GM12878 (cell line): Measurements from ENCODE around the gene CRTC3. TPM values are rescaled to one million over a fixed set of nuclear protein-coding genes. Genes with fewer than 3 reads are reported as not detected.
"Not testable (repeated sequence)": the region's sequence is repeated elsewhere in the genome, so short reads cannot be mapped to it uniquely, and the experiment has no call there.

Experiments used
- ATAC-seq: fragments of 200-7000 bp; cut with Tn5 transposase; 3 replicates; pipeline ENCODE4 v1.9.1; 2020; ENCODE audit warnings: mild to moderate bottlenecking, moderate library complexity
- BruUV-seq: library from RNA; stranded (reverse); fragments of 400-500 nt; replicated peaks from 2 replicates; lab custom pipeline; 2021; lab: Mats Ljungman, UMichigan
- CTCF ChIA-PET: fragments of 300-600 bp; sonication (Branson Sonifier 250); formaldehyde crosslinking; extraction: SDS; loops from one replicate; lab custom pipeline; 2021; ENCODE audit warnings: inconsistent platforms; lab: Yijun Ruan, JAX
- POLR2A ChIA-PET: fragments of 350-600 bp; formaldehyde crosslinking; extraction: SDS; loops from one replicate; lab custom pipeline; 2021; ENCODE audit warnings: inconsistent platforms; lab: Charles Lee
- RAD21 ChIA-PET: fragments of 300-600 bp; sonication (Branson Sonifier 250); formaldehyde crosslinking; loops from one replicate; lab custom pipeline; 2023; ENCODE audit warnings: antibody characterized with exemption; ENCODE audit not compliant: unreplicated experiment; lab: Charles Lee
- SMC1A ChIA-PET: fragments of 300-600 bp; sonication (Branson Sonifier 250); formaldehyde crosslinking; loops from one replicate; lab custom pipeline; 2023; ENCODE audit not compliant: unreplicated experiment, uncharacterized antibody; lab: Charles Lee
- DNase-seq: peaks from one replicate; pipeline ENCODE4 v3.0.0-alpha.2; 2011; ENCODE audit warnings: low read depth, low spot score
- FAIRE-seq: peaks from 3 replicates; lab custom pipeline; 2011; peaks lifted over from hg19 to GRCh38; lab: Jason Lieb, UNC
- H2AFZ ChIP-seq: 2 replicates; pipeline ENCODE4 v1.6.0; 2011; ENCODE audit warnings: low read depth, low read length, control low read depth; ENCODE audit not compliant: control insufficient read depth
- H3K27ac ChIP-seq: 2 replicates; pipeline ENCODE4 v1.5.1; 2011; ENCODE audit warnings: control low read depth; ENCODE audit not compliant: control insufficient read depth, insufficient read depth
- H3K27me3 ChIP-seq, 2 experiments: replicated peaks in 1 of 2; 2 replicates each; pipeline versions ENCODE4 v1.6.0 to v1.6.1; 2011; ENCODE audit warnings: low read length in 1 of 2; ENCODE audit not compliant: control insufficient read depth in 2 of 2, insufficient read depth in 2 of 2
- H3K36me3 ChIP-seq, 2 experiments: 2 replicates each; pipeline ENCODE4 v1.5.1; 2011; ENCODE audit warnings: low read length in 1 of 2; ENCODE audit not compliant: control insufficient read depth in 2 of 2, insufficient read depth in 2 of 2
- H3K4me1 ChIP-seq: 2 replicates; pipeline ENCODE4 v1.6.1; 2011; ENCODE audit warnings: mild to moderate bottlenecking, low read length, moderate library complexity, mixed read lengths; ENCODE audit not compliant: control insufficient read depth, insufficient read depth
- H3K4me2 ChIP-seq: 2 replicates; pipeline ENCODE4 v1.6.0; 2011; ENCODE audit warnings: control low read depth; ENCODE audit not compliant: control insufficient read depth, insufficient read depth
- H3K4me3 ChIP-seq: fragments of 200-600 bp; sonication (generic); 2 replicates; pipeline ENCODE4 v1.5.1; 2016
- H3K79me2 ChIP-seq: 2 replicates; pipeline ENCODE4 v1.6.0; 2011; ENCODE audit warnings: low read length; ENCODE audit not compliant: control insufficient read depth, insufficient read depth
- H3K9ac ChIP-seq: 2 replicates; pipeline ENCODE4 v1.8.0; 2011; ENCODE audit warnings: low read length, control low read depth, mixed read lengths; ENCODE audit not compliant: control insufficient read depth, insufficient read depth
- H3K9me3 ChIP-seq: replicated peaks from 3 replicates; pipeline ENCODE4 v1.5.1; 2011; ENCODE audit warnings: mild to moderate bottlenecking, low read length; ENCODE audit not compliant: control insufficient read depth, insufficient read depth
- H4K20me1 ChIP-seq: 2 replicates; pipeline ENCODE4 v1.6.0; 2011; ENCODE audit not compliant: control insufficient read depth, insufficient read depth
- EED ChIP-seq: sonication (generic); IDR thresholded peaks from 2 replicates; pipeline ENCODE4 v1.6.1; 2016; ENCODE audit warnings: antibody characterized with exemption, low read depth
- MLLT1 ChIP-seq: fragments of 450-650 bp; IDR thresholded peaks from 2 replicates; pipeline ENCODE4 v1.6.1; 2016; ENCODE audit warnings: mild to moderate bottlenecking
- PAX5 ChIP-seq: IDR thresholded peaks from 2 replicates; pipeline ENCODE4 v1.6.1; 2011; ENCODE audit warnings: low read depth, low read length, borderline replicate concordance
- TAF1 ChIP-seq: IDR thresholded peaks from 2 replicates; pipeline ENCODE4 v1.6.1; 2011; ENCODE audit warnings: mild to moderate bottlenecking, low read depth, low read length, borderline replicate concordance
- WGBS: methylation state at CpG from one replicate; pipeline ENCODE4 v1.1.6; 2016; ENCODE audit warnings: low lambda C conversion rate; ENCODE audit not compliant: insufficient replicate concordance, insufficient coverage; ENCODE audit errors: missing lambda C conversion rate; 5-methylcytosine and 5-hydroxymethylcytosine counted together
- in situ Hi-C: fragments of 300-500 bp; cut with MboI; formaldehyde crosslinking; loops from 9 replicates; pipeline ENCODE4 v1.14.3; 2018; ENCODE audit warnings: mixed read lengths
- intact Hi-C: fragments of 100-400 bp; cut with micrococcal nuclease; formaldehyde crosslinking; loops from one replicate; pipeline ENCODE4 v1.14.2; 2022; ENCODE audit not compliant: unreplicated experiment
- polyA plus RNA-seq, 11 experiments: library from polyadenylated mRNA; depleted of rRNA in 4 of 11; unstranded in 6 of 11; stranded (reverse) in 5 of 11; fragments of >200 nt; fragmentation: Nextera tagmentation in 4 of 11; fragmentation: Illumina TruSeq in 1 of 11; extraction: Ambion mirVana in 4 of 11; extraction: Trizol in 1 of 11; gene quantifications; 1 replicate in 1 of 11; 2 replicates in 10 of 11; pipeline versions ENCODE4 v1.2.1 to v1.2.3, GENCODE V29; 2011 to 2016; ENCODE audit warnings: inconsistent platforms in 2 of 11, missing spikeins in 2 of 11, low read depth in 1 of 11
- total RNA-seq, 4 experiments: library from RNA; depleted of rRNA in 3 of 4; stranded (reverse); fragments of >200 nt in 3 of 4; fragmentation: Illumina TruSeq in 1 of 4; extraction: Trizol in 1 of 4; gene quantifications; 2 replicates each; pipeline versions ENCODE4 v1.2.1 to v1.2.3, GENCODE V29; 2013 to 2021

Gene CRTC3
- total and polyA plus RNA-seq, 10 of the 15 experiments (the other 5 are each of a cell fraction or from before 2014, with no cell fraction given) = 3.5 to 36.9 (median 18.9) TPM

GRCh38 chr15:90667755-90668345 is 138.1 kb downstream of the CRTC3 start:
- POLR2A ChIA-PET = interaction anchor here (0.5 to 4.9 kb wide), 6 partner anchors 9 to 606 kb away, joined by 3 to 75 read pairs (median 4); no protein-coding TSS in a partner anchor
- RAD21 ChIA-PET = interaction anchor here (0.8 to 5.8 kb wide), 3 partner anchors 17 to 54 kb away, joined by 3 to 52 read pairs (median 24); no protein-coding TSS in a partner anchor
- H3K27me3 ChIP-seq, H3K9me3 ChIP-seq, in situ Hi-C loops, intact Hi-C loops, BruUV-seq, DNase-seq, ATAC-seq, H3K36me3 ChIP-seq, H2AFZ ChIP-seq, H4K20me1 ChIP-seq: not testable (repeated sequence)
- peaks cover 39% of the 10 kb centered on the region for H3K4me1 ChIP-seq
- WGBS = 29% methylated on average over 7 of the region's 7 CpGs
- TF ChIP-seq PAX5 (peak; percentile 12; the same call in 1 of the 2 replicates), MLLT1 (0 out of 2 replicates have a peak, but pooled peaks have one; percentile 34), EED (peak; percentile 46), TAF1 (0 out of 2 replicates have a peak, but pooled peaks have one; percentile 54)
- peak overlapping the region; percentile 24 for H3K4me2 ChIP-seq
- CTCF ChIA-PET = interaction anchor here (0.7 to 4.5 kb wide), 7 partner anchors 9 to 264 kb away, joined by 3 to 21 read pairs (median 5); partner anchors contain the start of gene HDDC3
- SMC1A ChIA-PET = interaction anchor here (1.4 to 11.0 kb wide), 5 partner anchors 9 to 18 kb away, joined by 5 to 112 read pairs (median 9); no protein-coding TSS in a partner anchor
- peak overlapping the region; percentile 100 for H3K27ac ChIP-seq
- FAIRE-seq = peak; percentile 72
- peaks cover 30% of the 10 kb centered on the region for H3K79me2 ChIP-seq
- 0 out of 2 replicates have a peak overlapping the region, but pooled peaks have one; percentile 24 for H3K4me3 ChIP-seq
- peak overlapping the region; percentile 100 for H3K9ac ChIP-seq

DNA sequence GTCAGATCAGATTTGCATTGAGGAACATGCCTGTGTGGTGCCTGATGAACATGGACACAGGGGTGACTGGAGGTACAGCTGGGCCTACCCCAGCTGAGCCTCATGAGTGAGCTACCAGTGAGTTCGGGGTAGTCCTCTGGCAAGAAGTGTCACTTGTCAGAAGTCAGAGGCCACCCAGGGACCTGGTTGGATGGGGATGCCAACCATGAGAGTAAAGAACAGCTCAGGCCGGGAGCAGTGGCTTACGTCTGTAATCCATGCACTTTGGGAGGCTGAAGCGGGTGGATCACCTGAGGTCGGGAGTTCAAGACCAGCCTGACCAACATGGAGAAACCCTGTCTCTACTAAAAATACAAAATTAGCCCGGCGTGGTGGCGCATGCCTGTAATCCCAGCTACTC is 140.9 kb downstream of the CRTC3 start:
- H2AFZ ChIP-seq, ATAC-seq, FAIRE-seq, intact Hi-C loops, H3K4me3 ChIP-seq, H3K27me3 ChIP-seq, H3K9ac ChIP-seq, H4K20me1 ChIP-seq, H3K79me2 ChIP-seq, in situ Hi-C loops, DNase-seq, H3K9me3 ChIP-seq, H3K4me2 ChIP-seq, BruUV-seq, H3K36me3 ChIP-seq, H3K27ac ChIP-seq: not testable (repeated sequence)
- peaks cover 25% of the 10 kb centered on the region for H3K4me1 ChIP-seq
- ChIA-PET CTCF (interaction anchor here (0.8 to 2.2 kb wide), 5 partner anchors 11 to 215 kb away, joined by 3 to 6 read pairs (median 3); no protein-coding TSS in a partner anchor), POLR2A (interaction anchor here (1.1 to 1.4 kb wide), 2 partner anchors 11 to 15 kb away, joined by 3 to 4 read pairs; no protein-coding TSS in a partner anchor), SMC1A (interaction anchor here (1.1 to 11.0 kb wide), 2 partner anchors 13 to 14 kb away, joined by 3 to 112 read pairs; no protein-coding TSS in a partner anchor), RAD21 (interaction anchor here (0.8 to 2.1 kb wide), 2 partner anchors 23 to 364 kb away, joined by 3 to 6 read pairs; no protein-coding TSS in a partner anchor)
- WGBS = 96% methylated on average over 8 of the region's 8 CpGs
